B cell (primary cell): ENCODE results near the gene ENTREP3.
"Not testable (repeated sequence)": the region's sequence is repeated elsewhere in the genome, so short reads cannot be mapped to it uniquely, and the experiment has no call there.

Experiments used
- CTCF ChIP-seq: fragments of 200-600 bp; IDR thresholded peaks from one replicate; pipeline ENCODE4 v1.8.0; 2022; ENCODE audit warnings: antibody characterized with exemption, mild to moderate bottlenecking
- EZH2 ChIP-seq: IDR thresholded peaks from 2 replicates; pipeline ENCODE4 v1.6.1; 2012; ENCODE audit warnings: borderline replicate concordance, low read depth, mild to moderate bottlenecking, moderate library complexity, low read length; ENCODE audit not compliant: insufficient read depth, poor library complexity, severe bottlenecking

GRCh38 chr1:155212051-155212440 lies 43.2 kb downstream of the ENTREP3 start:
- not testable (repeated sequence) for TF ChIP-seq CTCF, EZH2
